ENCODE measurements around the gene RHBDD2.

GRCh38 chr7:75868153-75868552 lies 10.7 kb upstream of the RHBDD2 start:
- TF ChIP-seq POLR2AphosphoS5 (IDR thresholded peaks at IDR 0.05; ENCODE audit: low read length) (no peak), IRF3 (IDR thresholded peaks at IDR 0.05) (no peak), KAT2A (conservative IDR thresholded peaks at IDR 0.05; ENCODE audit: control insufficient read depth, low read depth, low read length) (no peak), CTCF (IDR thresholded peaks at IDR 0.05 in 2 of 3, conservative IDR thresholded peaks at IDR 0.05 in 1 of 3; ENCODE audit: control insufficient read depth in 2 of 3, extremely low read depth in 1 of 3, insufficient read depth in 1 of 3, low read depth in 3 of 3, low read length in 3 of 3) (no peak), EP300 (IDR thresholded peaks at IDR 0.05; ENCODE audit: borderline replicate concordance in 1 of 2, control insufficient read depth in 1 of 2, low read depth in 2 of 2, low read length in 2 of 2) (no peak)

Data from GM12878 (cell line).